Measurements from ENCODE around the gene MBLAC1. TPM values are rescaled to one million over a fixed set of nuclear protein-coding genes. Genes with fewer than 3 reads are reported as not detected.
"Not testable (repeated sequence)": the region's sequence is repeated elsewhere in the genome, so short reads cannot be mapped to it uniquely, and the experiment has no call there.

Gene MBLAC1
- polyA plus RNA-seq, 3 donors = 0.57 to 0.81 (median 0.59) TPM

- Mint-ChIP-seq H3K36me3 (no peaks in the 10 kb centered on the region), H3K27me3 (ENCODE audit: low read depth in 3 of 3) (peaks cover 14 to 19% (median 17%) of the 10 kb centered on the region in 3 donors), H3K27ac (no peak overlapping the region), H3K4me3 (peak overlapping the region in 1 of 2 donors; percentile 84), H3K4me1 (peaks cover 40% of the 10 kb centered on the region), H3K9me3 (peaks cover 0 to 4% (median 0%) of the 10 kb centered on the region in 7 donors)
- Histone ChIP-seq H3K36me3 (replicated peaks in 1 of 2; ENCODE audit: control insufficient read depth in 1 of 2, insufficient read depth in 2 of 2, low read length in 2 of 2) (no peaks in the 10 kb centered on the region), H3K79me2 (ENCODE audit: insufficient read depth, low read length) (peaks cover 13% of the 10 kb centered on the region), H3K27ac (ENCODE audit: low read depth in 1 of 2, low read length in 2 of 2) (no peak overlapping the region), H3K9ac (ENCODE audit: insufficient read depth, low read length, poor library complexity, severe bottlenecking) (peak overlapping the region; percentile 81), H3K4me1 (ENCODE audit: control insufficient read depth in 1 of 2, insufficient read depth in 2 of 2, low read length in 2 of 2) (peaks cover 36 to 46% of the 10 kb centered on the region in 2 donors), H4K20me1 (ENCODE audit: insufficient read depth, low read length) (peaks cover 3% of the 10 kb centered on the region), H3K27me3 (ENCODE audit: control insufficient read depth in 2 of 2, insufficient read depth in 2 of 2, low read length in 2 of 2) (peaks cover 0 to 14% of the 10 kb centered on the region in 2 donors), H3K9me3 (replicated peaks in 1 of 2; ENCODE audit: control insufficient read depth in 1 of 2, insufficient read depth in 1 of 2, low read length in 2 of 2) (no peaks in the 10 kb centered on the region), H2AFZ (ENCODE audit: insufficient read depth, low read depth, low read length, poor library complexity, severe bottlenecking) (no peak overlapping the region), H3K4me3 (replicated peaks in 1 of 3; ENCODE audit: low read depth in 2 of 3, low read length in 3 of 3) (no peak overlapping the region), H3K4me2 (replicated peaks; ENCODE audit: extremely low read depth, low read length, poor library complexity, severe bottlenecking) (no peak overlapping the region)
- no peak for TF ChIP-seq CTCF (IDR thresholded peaks at IDR 0.05)
- WGBS (ENCODE audit: insufficient coverage) = 100% methylated on average over 1 of the region's 1 CpG
- intact Hi-C loops (cut with micrococcal nuclease) = loop anchor here in 1 of 2 donors (5.0 to 10.0 kb wide), 2 partner anchors 206 to 546 kb away; partner anchors contain the start of gene GNB2
- no peak for DNase-seq
Observed at GRCh38 chr7:100128637-100128963, 1.8 kb downstream of the MBLAC1 start.

GRCh38 chr7:100130220-100130607 is 3.4 kb downstream of the MBLAC1 start:
- H4K20me1 ChIP-seq (ENCODE audit: insufficient read depth, low read length); DNase-seq; H3K4me2 ChIP-seq (replicated peaks; ENCODE audit: extremely low read depth, low read length, poor library complexity, severe bottlenecking); H3K4me3 Mint-ChIP-seq; H3K36me3 ChIP-seq (replicated peaks in 1 of 2; ENCODE audit: control insufficient read depth in 1 of 2, insufficient read depth in 2 of 2, low read length in 2 of 2); H3K4me3 ChIP-seq (replicated peaks in 1 of 3; ENCODE audit: low read depth in 2 of 3, low read length in 3 of 3); H3K27ac ChIP-seq (ENCODE audit: low read depth in 1 of 2, low read length in 2 of 2); H3K9ac ChIP-seq (ENCODE audit: insufficient read depth, low read length, poor library complexity, severe bottlenecking); H3K36me3 Mint-ChIP-seq; H3K27ac Mint-ChIP-seq; H3K9me3 ChIP-seq (replicated peaks in 1 of 2; ENCODE audit: control insufficient read depth in 1 of 2, insufficient read depth in 1 of 2, low read length in 2 of 2); H2AFZ ChIP-seq (ENCODE audit: insufficient read depth, low read depth, low read length, poor library complexity, severe bottlenecking); H3K9me3 Mint-ChIP-seq: not testable (repeated sequence)
- H3K27me3 ChIP-seq (ENCODE audit: control insufficient read depth in 2 of 2, insufficient read depth in 2 of 2, low read length in 2 of 2) = peaks cover 0 to 14% of the 10 kb centered on the region in 2 donors
- peaks cover 14 to 19% (median 17%) of the 10 kb centered on the region in 3 donors for H3K27me3 Mint-ChIP-seq (ENCODE audit: low read depth in 3 of 3)
- no CpG with 5 or more reads among the region's 1 CpG for WGBS (ENCODE audit: insufficient coverage)
- peaks cover 23 to 33% of the 10 kb centered on the region in 2 donors for H3K4me1 ChIP-seq (ENCODE audit: control insufficient read depth in 1 of 2, insufficient read depth in 2 of 2, low read length in 2 of 2)
- intact Hi-C loops (cut with micrococcal nuclease) = loop anchor here in 1 of 2 donors (5.0 kb wide), 1 partner anchor 87 kb away; the partner anchor contains the start of gene PVRIG
- H3K79me2 ChIP-seq (ENCODE audit: insufficient read depth, low read length) = peaks cover 13% of the 10 kb centered on the region
- H3K4me1 Mint-ChIP-seq = peaks cover 29% of the 10 kb centered on the region
